GM18867 (cell line): ENCODE results near the gene ZNF790.

Experiments used
- ATAC-seq: cut with Tn5 transposase; IDR thresholded peaks from one replicate; pipeline ENCODE4 v1.9.1; 2021; ENCODE audit warnings: mild to moderate bottlenecking, moderate library complexity; ENCODE audit not compliant: unreplicated experiment

The ZNF790 gene

GRCh38 chr19:36772311-36773222, 65.6 kb downstream of the ZNF790 start, which contains the start of gene ZNF850:
Gene ZNF850, minus strand, starts transcription at chr19:36772807. Its CDS starts 10,201 bp downstream, at chr19:36762606.
- ATAC-seq = peak; percentile 92

GRCh38 chr19:36771261-36772231, 66.6 kb downstream of the ZNF790 start:
- ATAC-seq = no peak
